ENCODE data around the gene IPO13.

- TF ChIP-seq CTCF (IDR thresholded peaks at IDR 0.05) (no peak), POLR2A (IDR thresholded peaks at IDR 0.05) (no peak)
Observed at GRCh38 chr1:43945674-43946235, 995 bp upstream of the IPO13 start.
